CD14-positive monocyte (primary cell): ENCODE data around the gene NASP. TPM values are rescaled to one million over a fixed set of nuclear protein-coding genes. Genes with fewer than 3 reads are reported as not detected.
A peak's percentile ranks its signal among the peaks of the same experiment; 100 is the strongest.

ENCODE experiments used
- DNase-seq, 3 donors: peaks; one replicate each; pipeline ENCODE4 v3.0.0-alpha.2; 2011 to 2022
- H2AFZ ChIP-seq: 2 replicates; pipeline ENCODE4 v1.6.0; 2012; ENCODE audit warnings: mild to moderate bottlenecking, low read depth, low read length, inconsistent platforms; ENCODE audit not compliant: insufficient read depth, poor library complexity, severe bottlenecking
- H3K27ac ChIP-seq, 2 donors: 1 replicate in 1 of 2; 2 replicates in 1 of 2; pipeline ENCODE4 v1.5.1; 2012 to 2013; ENCODE audit warnings: low read length in 2 of 2, control low read depth in 1 of 2, inconsistent platforms in 1 of 2, low read depth in 1 of 2, mild to moderate bottlenecking in 1 of 2
- H3K27me3 ChIP-seq, 2 donors: one replicate each; pipeline versions ENCODE4 v1.6.0 to v1.6.1; 2011 to 2013; ENCODE audit warnings: low read length in 2 of 2; ENCODE audit not compliant: control insufficient read depth in 2 of 2, insufficient read depth in 2 of 2
- H3K36me3 ChIP-seq, 2 donors: replicated peaks in 1 of 2; 1 replicate in 1 of 2; 2 replicates in 1 of 2; pipeline versions ENCODE4 v1.5.1 to v1.6.1; 2012 to 2013; ENCODE audit warnings: low read length in 2 of 2, control low read depth in 1 of 2, inconsistent platforms in 1 of 2, mild to moderate bottlenecking in 1 of 2; ENCODE audit not compliant: insufficient read depth in 2 of 2, control insufficient read depth in 1 of 2
- H3K4me1 ChIP-seq, 2 donors: 1 replicate in 1 of 2; 2 replicates in 1 of 2; pipeline versions ENCODE4 v1.5.1 to v1.6.1; 2012 to 2013; ENCODE audit warnings: low read length in 2 of 2, control low read depth in 1 of 2, inconsistent platforms in 1 of 2, mild to moderate bottlenecking in 1 of 2, moderate library complexity in 1 of 2; ENCODE audit not compliant: insufficient read depth in 2 of 2, control insufficient read depth in 1 of 2
- H3K4me2 ChIP-seq: replicated peaks from 2 replicates; pipeline ENCODE3; 2012; ENCODE audit warnings: low read length, moderate library complexity, mild to moderate bottlenecking; ENCODE audit not compliant: poor library complexity, severe bottlenecking; ENCODE audit errors: extremely low read depth
- H3K4me3 ChIP-seq, 3 experiments: fragments of 200-600 bp in 1 of 3; sonication (generic) in 1 of 3; replicated peaks in 1 of 3; 1 replicate in 2 of 3; 2 replicates in 1 of 3; pipeline ENCODE4 v1.5.1; 2011 to 2013; ENCODE audit warnings: low read length in 3 of 3, mild to moderate bottlenecking in 3 of 3, control low read depth in 2 of 3, low read depth in 2 of 3, inconsistent platforms in 1 of 3, moderate library complexity in 1 of 3
- H3K79me2 ChIP-seq: 2 replicates; pipeline ENCODE4 v1.6.0; 2012; ENCODE audit warnings: mild to moderate bottlenecking, control low read depth, inconsistent platforms, low read length, moderate library complexity; ENCODE audit not compliant: insufficient read depth
- H3K9ac ChIP-seq: 2 replicates; pipeline ENCODE4 v1.6.0; 2017; ENCODE audit warnings: low read length, mild to moderate bottlenecking; ENCODE audit not compliant: insufficient read depth, poor library complexity, severe bottlenecking
- H3K9me3 ChIP-seq, 2 donors: replicated peaks in 1 of 2; 1 replicate in 1 of 2; 2 replicates in 1 of 2; pipeline versions ENCODE4 v1.5.1 to v1.6.1; 2012 to 2013; ENCODE audit warnings: low read length in 2 of 2, control low read depth in 1 of 2; ENCODE audit not compliant: control insufficient read depth in 1 of 2, insufficient read depth in 1 of 2
- H4K20me1 ChIP-seq: 2 replicates; pipeline ENCODE4 v1.6.0; 2012; ENCODE audit warnings: mild to moderate bottlenecking, low read length, control low read depth, moderate library complexity; ENCODE audit not compliant: insufficient read depth
- H3K27ac Mint-ChIP-seq, 7 donors: one replicate each; pipeline ENCODE4 v1.8.0; 2020; ENCODE audit warnings: mild to moderate bottlenecking in 7 of 7, mixed read lengths in 7 of 7, moderate library complexity in 6 of 7, inconsistent platforms in 2 of 7
- H3K27me3 Mint-ChIP-seq, 3 donors: one replicate each; pipeline ENCODE4 v1.8.0; 2021 to 2022; ENCODE audit warnings: low read depth in 3 of 3, mild to moderate bottlenecking in 3 of 3, mixed read lengths in 3 of 3, moderate library complexity in 3 of 3, inconsistent platforms in 1 of 3
- H3K36me3 Mint-ChIP-seq, 2 donors: one replicate each; pipeline ENCODE4 v1.8.0; 2020; ENCODE audit warnings: mixed read lengths in 2 of 2, inconsistent platforms in 1 of 2, mild to moderate bottlenecking in 1 of 2
- H3K4me1 Mint-ChIP-seq: one replicate; pipeline ENCODE4 v1.8.0; 2020; ENCODE audit warnings: mild to moderate bottlenecking, mixed read lengths
- H3K4me3 Mint-ChIP-seq, 2 donors: one replicate each; pipeline ENCODE4 v1.8.0; 2020; ENCODE audit warnings: mild to moderate bottlenecking in 2 of 2, mixed read lengths in 2 of 2, moderate library complexity in 1 of 2
- H3K9me3 Mint-ChIP-seq, 7 donors: one replicate each; pipeline ENCODE4 v1.8.0; 2020 to 2022; ENCODE audit warnings: mixed read lengths in 7 of 7, mild to moderate bottlenecking in 6 of 7, moderate library complexity in 6 of 7, inconsistent platforms in 2 of 7
- WGBS: methylation state at CpG from one replicate; pipeline ENCODE4 v1.1.5; 2013; ENCODE audit warnings: missing lambda C conversion rate; ENCODE audit not compliant: insufficient coverage; 5-methylcytosine and 5-hydroxymethylcytosine counted together
- intact Hi-C, 2 donors: fragments of 100-400 bp; cut with micrococcal nuclease; formaldehyde crosslinking; loops; one replicate each; pipeline versions ENCODE4 v1.15.0 to v1.15.1; 2023
- polyA plus RNA-seq, 3 donors: library from polyadenylated mRNA; depleted of rRNA in 1 of 3; unstranded in 2 of 3; stranded (reverse) in 1 of 3; fragments of 300-500 nt in 2 of 3; fragments of >200 nt in 1 of 3; fragmentation: Illumina TruSeq in 2 of 3; gene quantifications; 1 replicate in 2 of 3; 2 replicates in 1 of 3; pipeline ENCODE4 v1.2.3, GENCODE V29; 2012 to 2021
- TF ChIP-seq, protein P1 (sequence below): fragments of 200-600 bp; IDR thresholded peaks from one replicate; pipeline ENCODE4 v1.8.0; 2022; ENCODE audit warnings: antibody characterized with exemption, mild to moderate bottlenecking

Gene NASP
- polyA plus RNA-seq, 3 donors, result 24.4 to 44.6 (median 27.5) TPM

DNA sequence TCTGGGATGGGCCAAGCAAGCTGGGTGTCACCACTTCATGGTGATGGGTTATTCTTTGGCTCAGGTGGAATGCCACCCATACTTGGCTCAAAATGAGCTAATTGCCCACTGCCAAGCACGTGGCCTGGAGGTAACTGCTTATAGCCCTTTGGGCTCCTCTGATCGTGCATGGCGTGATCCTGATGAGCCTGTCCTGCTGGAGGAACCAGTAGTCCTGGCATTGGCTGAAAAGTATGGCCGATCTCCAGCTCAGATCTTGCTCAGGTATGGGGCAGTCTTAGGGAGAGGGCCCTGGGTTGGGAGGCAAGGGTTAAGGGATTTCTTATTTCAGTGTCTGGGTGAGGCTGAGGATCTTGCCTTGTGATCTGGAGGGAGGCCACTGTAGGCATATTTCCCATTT is 15.4 kb upstream of the NASP start:
- Mint-ChIP-seq H3K27me3 (peaks cover 0 to 1% (median 0%) of the 10 kb centered on the region in 3 donors), H3K27ac (peak overlapping the region in 4 of 7 donors; percentile 10 to 63 (median 49)), H3K36me3 (peaks cover 60 to 78% of the 10 kb centered on the region in 2 donors), H3K4me1 (peaks cover 13% of the 10 kb centered on the region), H3K9me3 (no peaks in the 10 kb centered on the region), H3K4me3 (no peak overlapping the region)
- peak overlapping the region in 1 of 2 donors; percentile 56 for H3K27ac ChIP-seq
- H3K27me3 ChIP-seq, result no peaks in the 10 kb centered on the region
- no peak for DNase-seq
- H3K9me3 ChIP-seq, result no peaks in the 10 kb centered on the region
- no peak overlapping the region for H2AFZ ChIP-seq
- H3K79me2 ChIP-seq, result peaks cover 5% of the 10 kb centered on the region
- intact Hi-C loops, result no loop called here
- 98% methylated on average over 4 of the region's 4 CpGs for WGBS
- no peak overlapping the region for H3K9ac ChIP-seq
- peaks cover 44% of the 10 kb centered on the region for H4K20me1 ChIP-seq
- no peak overlapping the region for H3K4me2 ChIP-seq
- peaks cover 4 to 6% of the 10 kb centered on the region in 2 donors for H3K4me1 ChIP-seq
- H3K36me3 ChIP-seq, result peaks cover 65 to 76% of the 10 kb centered on the region in 2 donors
- TF ChIP-seq, protein P1, sequence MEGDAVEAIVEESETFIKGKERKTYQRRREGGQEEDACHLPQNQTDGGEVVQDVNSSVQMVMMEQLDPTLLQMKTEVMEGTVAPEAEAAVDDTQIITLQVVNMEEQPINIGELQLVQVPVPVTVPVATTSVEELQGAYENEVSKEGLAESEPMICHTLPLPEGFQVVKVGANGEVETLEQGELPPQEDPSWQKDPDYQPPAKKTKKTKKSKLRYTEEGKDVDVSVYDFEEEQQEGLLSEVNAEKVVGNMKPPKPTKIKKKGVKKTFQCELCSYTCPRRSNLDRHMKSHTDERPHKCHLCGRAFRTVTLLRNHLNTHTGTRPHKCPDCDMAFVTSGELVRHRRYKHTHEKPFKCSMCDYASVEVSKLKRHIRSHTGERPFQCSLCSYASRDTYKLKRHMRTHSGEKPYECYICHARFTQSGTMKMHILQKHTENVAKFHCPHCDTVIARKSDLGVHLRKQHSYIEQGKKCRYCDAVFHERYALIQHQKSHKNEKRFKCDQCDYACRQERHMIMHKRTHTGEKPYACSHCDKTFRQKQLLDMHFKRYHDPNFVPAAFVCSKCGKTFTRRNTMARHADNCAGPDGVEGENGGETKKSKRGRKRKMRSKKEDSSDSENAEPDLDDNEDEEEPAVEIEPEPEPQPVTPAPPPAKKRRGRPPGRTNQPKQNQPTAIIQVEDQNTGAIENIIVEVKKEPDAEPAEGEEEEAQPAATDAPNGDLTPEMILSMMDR, result no peak
- no peak overlapping the region for H3K4me3 ChIP-seq

DNA sequence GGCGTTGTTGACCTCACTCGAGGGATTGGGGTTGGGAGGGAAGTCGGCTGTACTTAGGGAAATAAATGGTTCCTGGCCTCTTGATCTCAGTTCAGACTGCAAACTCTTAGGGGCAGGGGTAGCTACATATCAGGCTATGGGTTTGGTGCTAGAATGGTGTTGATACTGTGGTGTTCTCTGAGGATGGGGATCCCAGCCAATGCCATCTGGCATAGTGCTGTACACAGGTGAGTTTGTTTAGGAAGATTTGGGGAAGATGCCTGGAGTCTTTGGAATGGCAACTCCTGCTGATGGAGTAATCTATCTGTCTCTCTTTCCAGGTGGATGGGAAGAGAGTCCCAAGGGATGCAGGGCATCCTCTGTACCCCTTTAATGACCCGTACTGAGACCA is 14.3 kb upstream of the NASP start:
- peaks cover 11% of the 10 kb centered on the region for H3K4me1 Mint-ChIP-seq
- peak overlapping the region in 6 of 7 donors; percentile 3 to 87 (median 46) for H3K27ac Mint-ChIP-seq
- peaks cover 37% of the 10 kb centered on the region for H4K20me1 ChIP-seq
- no peak overlapping the region for H3K9ac ChIP-seq
- peaks cover 55 to 66% of the 10 kb centered on the region in 2 donors for H3K36me3 ChIP-seq
- H2AFZ ChIP-seq, result no peak overlapping the region
- no peaks in the 10 kb centered on the region for H3K9me3 Mint-ChIP-seq
- peaks cover 52 to 69% of the 10 kb centered on the region in 2 donors for H3K36me3 Mint-ChIP-seq
- TF ChIP-seq, protein P1, result no peak
- H3K27me3 Mint-ChIP-seq, result peaks cover 0 to 1% (median 0%) of the 10 kb centered on the region in 3 donors
- no peaks in the 10 kb centered on the region for H3K9me3 ChIP-seq
- H3K4me2 ChIP-seq, result no peak overlapping the region
- H3K27ac ChIP-seq, result peak overlapping the region in 1 of 2 donors; percentile 56
- H3K4me3 ChIP-seq, result no peak overlapping the region
- H3K79me2 ChIP-seq, result no peaks in the 10 kb centered on the region
- WGBS, result 90% methylated on average over 3 of the region's 4 CpGs
- no peak overlapping the region for H3K4me3 Mint-ChIP-seq
- intact Hi-C loops, result no loop called here
- H3K27me3 ChIP-seq, result no peaks in the 10 kb centered on the region
- DNase-seq, result no peak
- peaks cover 4 to 6% of the 10 kb centered on the region in 2 donors for H3K4me1 ChIP-seq
